ENCODE measurements around the gene RPUSD1. TPM values are rescaled to one million over a fixed set of nuclear protein-coding genes. Genes with fewer than 3 reads are reported as not detected.

Gene RPUSD1
- polyA plus RNA-seq, 1 of the 3 experiments (the other 2 are of a cell fraction) = 27.7 TPM

- Histone ChIP-seq H3F3A (replicated peaks; ENCODE audit: insufficient read depth) (no peaks in the 10 kb centered on the region), H3K36me3 (replicated peaks in 1 of 2; ENCODE audit: control insufficient read depth in 1 of 2, insufficient read depth in 2 of 2, low read length in 1 of 2) (no peaks in the 10 kb centered on the region), H3K9me2 (no peaks in the 10 kb centered on the region), H3K4me2 (no peak overlapping the region), H3K27me3 (ENCODE audit: insufficient read depth) (peaks cover 35% of the 10 kb centered on the region), H3K27ac (ENCODE audit: low read depth in 2 of 2, low read length in 1 of 2) (no peak overlapping the region), H3K9me3 (peaks cover 6% of the 10 kb centered on the region; the same call in 1 of the 2 replicates), H3K79me2 (ENCODE audit: insufficient read depth) (no peaks in the 10 kb centered on the region), H4K20me1 (ENCODE audit: insufficient read depth) (no peaks in the 10 kb centered on the region), H2AFZ (ENCODE audit: low read depth) (no peak overlapping the region), H3K4me1 (ENCODE audit: control insufficient read depth in 1 of 2, insufficient read depth in 2 of 2, low read depth in 1 of 2, low read length in 1 of 2) (no peaks in the 10 kb centered on the region), H3K9ac (no peak overlapping the region), H3K4me3 (ENCODE audit: low read depth in 2 of 2, low read length in 1 of 2) (no peak overlapping the region)
- TF ChIP-seq YY1 (IDR thresholded peaks at IDR 0.05; ENCODE audit: low read depth) (no peak), EZH2phosphoT487 (IDR thresholded peaks at IDR 0.05; ENCODE audit: borderline replicate concordance, low read depth) (no peak), FOXJ3 (CRISPR knock-in tag; IDR thresholded peaks at IDR 0.05) (no peak), MEF2A (IDR thresholded peaks at IDR 0.05; ENCODE audit: borderline replicate concordance, low read depth) (no peak), RXRA (IDR thresholded peaks at IDR 0.05; ENCODE audit: borderline replicate concordance, low read depth) (no peak), MXI1 (IDR thresholded peaks at IDR 0.05; ENCODE audit: low read depth, low read length) (no peak), GABPA (IDR thresholded peaks at IDR 0.05; ENCODE audit: low read depth) (no peak), ELF1 (IDR thresholded peaks at IDR 0.05) (no peak), SMC3 (IDR thresholded peaks at IDR 0.05; ENCODE audit: low read depth, low read length) (no peak), CHD2 (IDR thresholded peaks at IDR 0.05; ENCODE audit: low read length, partially characterized antibody) (no peak), PBX3 (IDR thresholded peaks at IDR 0.05) (no peak)
- WGBS (ENCODE audit: low lambda C conversion rate) = 24% methylated on average over 26 of the region's 27 CpGs
- no peak for DNase-seq
- ChIA-PET POLR2A (no interaction called here), CTCF (interaction anchor here (0.6 kb wide), 1 partner anchor 19 kb away, joined by 3 read pairs; no protein-coding TSS in a partner anchor)
These were observed 43.6 kb upstream of the RPUSD1 start for GRCh38 chr16:831571-832413.

- ChIA-PET CTCF (no interaction called here), POLR2A (no interaction called here)
- H3K9me3 ChIP-seq = peaks cover under 1% of the 10 kb centered on the region; the same call in 1 of the 2 replicates
- no peaks in the 10 kb centered on the region for H3F3A ChIP-seq (replicated peaks; ENCODE audit: insufficient read depth)
- no peak overlapping the region for H2AFZ ChIP-seq (ENCODE audit: low read depth)
- no peak overlapping the region for H3K9ac ChIP-seq
- H3K9me2 ChIP-seq = no peaks in the 10 kb centered on the region
- DNase-seq = no peak
- peaks cover 38% of the 10 kb centered on the region for H3K27me3 ChIP-seq (ENCODE audit: insufficient read depth)
- TF ChIP-seq NFIC (IDR thresholded peaks at IDR 0.05; ENCODE audit: borderline replicate concordance) (no peak), RCOR1 (IDR thresholded peaks at IDR 0.05; ENCODE audit: low read length) (no peak), MEF2A (IDR thresholded peaks at IDR 0.05; ENCODE audit: borderline replicate concordance, low read depth) (no peak), FOXJ3 (CRISPR knock-in tag; IDR thresholded peaks at IDR 0.05) (no peak), SIN3A (IDR thresholded peaks at IDR 0.05; ENCODE audit: borderline replicate concordance, low read depth, low read length) (no peak)
- no peaks in the 10 kb centered on the region for H3K4me1 ChIP-seq (ENCODE audit: control insufficient read depth in 1 of 2, insufficient read depth in 2 of 2, low read depth in 1 of 2, low read length in 1 of 2)
- H3K4me3 ChIP-seq (ENCODE audit: low read depth in 2 of 2, low read length in 1 of 2) = no peak overlapping the region
- H3K27ac ChIP-seq (ENCODE audit: low read depth in 2 of 2, low read length in 1 of 2) = no peak overlapping the region
- no peaks in the 10 kb centered on the region for H3K36me3 ChIP-seq (replicated peaks in 1 of 2; ENCODE audit: control insufficient read depth in 1 of 2, insufficient read depth in 2 of 2, low read length in 1 of 2)
- WGBS (ENCODE audit: low lambda C conversion rate) = 44% methylated on average over 22 of the region's 24 CpGs
- H3K4me2 ChIP-seq = no peak overlapping the region
- H4K20me1 ChIP-seq (ENCODE audit: insufficient read depth) = no peaks in the 10 kb centered on the region
- H3K79me2 ChIP-seq (ENCODE audit: insufficient read depth) = no peaks in the 10 kb centered on the region
These were observed 42.8 kb upstream of the RPUSD1 start for GRCh38 chr16:830871-831570.
